ENCODE results near the gene APC2.
"Not testable (repeated sequence)": the region's sequence is repeated elsewhere in the genome, so short reads cannot be mapped to it uniquely, and the experiment has no call there.

APC2 gene

DNA sequence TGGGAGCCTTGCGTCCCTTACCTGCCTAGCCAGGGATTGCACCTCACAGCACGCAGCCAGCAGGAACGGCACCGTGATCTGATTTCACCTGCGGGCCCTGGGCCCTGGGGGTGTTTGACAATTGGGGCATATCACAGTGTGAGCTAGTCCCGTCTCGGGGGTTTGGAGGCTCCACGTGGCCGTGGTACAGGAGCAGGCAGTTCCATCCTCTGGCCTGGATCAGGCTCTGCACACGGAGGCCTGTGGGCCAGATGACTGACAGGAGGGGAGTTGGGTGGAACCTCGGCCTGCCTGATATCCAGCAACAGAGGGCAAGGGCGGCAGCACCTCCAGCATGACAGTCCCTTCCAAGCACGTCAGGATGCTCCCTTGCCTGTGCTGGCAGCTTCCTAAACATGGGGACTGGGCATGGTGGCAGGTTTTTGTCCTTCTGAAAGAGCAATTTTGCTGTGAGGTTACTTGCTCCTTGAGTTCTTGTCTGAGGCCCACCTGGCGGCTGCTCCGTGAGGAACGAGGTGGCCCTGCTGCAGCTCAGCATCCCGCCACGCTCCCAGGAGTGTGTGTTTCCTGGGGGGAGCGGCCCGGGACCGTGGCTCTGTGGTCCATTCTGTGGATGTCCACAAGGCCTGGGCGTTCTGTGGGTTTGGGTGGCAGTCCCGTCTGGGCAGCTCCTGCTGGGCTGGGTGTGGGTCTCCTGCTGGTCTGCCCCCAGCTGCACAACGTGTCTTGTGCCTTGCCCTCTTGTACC lies 18.0 kb upstream of the APC2 start:
- no peak for DNase-seq

DNA sequence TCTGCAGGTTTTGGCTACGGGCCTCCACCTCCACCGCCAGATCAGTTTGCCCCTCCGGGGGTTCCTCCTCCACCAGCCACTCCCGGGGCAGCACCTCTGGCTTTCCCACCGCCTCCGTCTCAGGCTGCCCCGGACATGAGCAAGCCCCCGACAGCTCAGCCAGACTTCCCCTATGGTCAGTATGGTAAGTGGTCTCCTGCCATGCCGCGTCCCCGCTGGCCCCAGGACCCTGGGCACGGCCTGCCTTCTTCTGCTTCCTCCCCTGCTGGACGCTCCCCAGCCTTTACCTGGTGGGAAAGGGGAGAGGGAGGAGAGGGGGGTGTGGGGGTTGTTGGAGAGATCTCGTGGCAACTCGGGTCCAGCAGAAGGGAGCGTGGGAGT lies 17.4 kb upstream of the APC2 start:
- no peak for DNase-seq

DNA sequence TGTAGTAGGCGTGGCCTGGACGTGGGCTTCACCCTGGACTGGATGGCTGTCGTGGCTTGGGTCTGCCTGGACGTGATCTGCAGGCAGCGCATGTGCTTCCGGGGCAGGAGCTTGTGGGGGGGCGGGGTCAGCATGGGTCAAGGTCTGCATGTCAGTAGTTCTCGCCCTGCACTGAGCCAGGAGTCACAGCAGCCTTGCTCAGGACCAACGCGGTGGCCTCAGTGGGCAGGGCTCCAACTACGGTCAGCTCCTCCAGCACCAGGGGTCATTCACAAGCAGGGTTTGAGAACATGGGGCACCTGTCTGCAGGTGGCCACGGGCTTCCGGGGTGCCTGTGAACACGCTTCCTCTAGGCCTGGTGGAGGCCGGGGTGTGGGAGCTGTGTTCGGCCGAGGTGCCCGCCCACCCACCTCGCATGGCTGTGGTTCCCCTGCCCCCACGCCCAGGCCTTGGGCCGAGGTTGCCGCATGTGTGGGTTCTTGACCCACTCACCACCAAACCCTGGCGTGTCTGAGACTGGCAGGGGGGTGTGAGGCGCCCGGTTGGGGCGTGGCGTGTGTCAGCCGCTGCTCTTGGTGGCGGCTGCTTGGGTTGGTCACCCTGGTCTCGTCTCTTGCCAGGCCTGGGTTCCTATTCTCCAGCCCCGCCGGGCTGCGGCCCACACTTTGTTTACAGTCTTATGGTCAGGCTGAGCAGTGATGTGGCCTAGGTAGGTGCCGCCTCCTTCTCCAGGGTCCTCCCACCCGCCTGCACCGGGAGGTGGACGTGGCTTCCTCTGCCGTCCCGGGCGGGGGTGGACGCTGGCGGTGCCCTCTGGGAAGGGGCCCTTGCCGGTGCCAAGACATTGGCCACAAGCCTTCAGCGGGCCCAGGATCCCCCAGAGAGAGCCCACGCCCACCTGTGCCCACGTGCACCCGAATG lies 16.5 kb upstream of the APC2 start:
- no peak for DNase-seq

DNA sequence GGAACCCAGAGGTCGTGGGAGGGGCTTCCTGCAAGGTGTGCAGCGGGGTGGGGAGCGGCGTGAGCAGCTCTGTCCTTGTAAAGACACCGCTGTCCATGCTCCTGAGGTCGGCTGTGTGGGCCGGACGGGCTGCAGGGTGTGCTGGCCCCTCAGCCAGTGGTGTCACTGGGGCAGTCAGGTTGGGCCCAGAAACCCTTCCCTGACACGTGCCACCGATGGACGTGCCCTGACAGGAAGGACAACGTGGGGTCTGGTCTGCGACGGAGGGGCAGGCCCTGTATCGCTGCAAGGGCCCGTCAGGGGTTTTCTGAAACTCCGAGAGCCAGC lies 15.9 kb upstream of the APC2 start:
- no peak for DNase-seq

DNA sequence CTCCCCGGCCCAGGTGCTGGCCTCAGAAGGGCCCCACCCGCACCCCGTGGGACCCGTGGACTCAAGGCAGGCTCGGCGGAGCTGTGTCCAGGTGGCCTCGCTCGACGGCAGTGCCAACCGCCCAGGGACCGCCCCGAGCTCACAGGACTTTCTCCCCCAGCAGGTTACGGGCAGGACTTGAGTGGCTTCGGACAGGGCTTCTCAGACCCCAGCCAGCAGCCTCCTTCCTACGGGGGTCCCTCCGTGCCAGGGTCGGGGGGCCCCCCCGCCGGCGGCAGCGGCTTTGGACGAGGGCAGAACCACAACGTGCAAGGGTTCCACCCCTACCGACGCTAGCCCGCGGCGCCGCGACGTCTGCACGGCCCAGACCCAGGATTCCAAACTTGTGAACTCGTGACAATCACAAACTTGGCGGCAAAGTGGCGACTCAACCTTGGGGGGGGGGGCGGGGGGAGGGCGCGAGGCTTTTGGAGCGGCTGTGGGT lies 15.3 kb upstream of the APC2 start:
- DNase-seq: no peak

DNA sequence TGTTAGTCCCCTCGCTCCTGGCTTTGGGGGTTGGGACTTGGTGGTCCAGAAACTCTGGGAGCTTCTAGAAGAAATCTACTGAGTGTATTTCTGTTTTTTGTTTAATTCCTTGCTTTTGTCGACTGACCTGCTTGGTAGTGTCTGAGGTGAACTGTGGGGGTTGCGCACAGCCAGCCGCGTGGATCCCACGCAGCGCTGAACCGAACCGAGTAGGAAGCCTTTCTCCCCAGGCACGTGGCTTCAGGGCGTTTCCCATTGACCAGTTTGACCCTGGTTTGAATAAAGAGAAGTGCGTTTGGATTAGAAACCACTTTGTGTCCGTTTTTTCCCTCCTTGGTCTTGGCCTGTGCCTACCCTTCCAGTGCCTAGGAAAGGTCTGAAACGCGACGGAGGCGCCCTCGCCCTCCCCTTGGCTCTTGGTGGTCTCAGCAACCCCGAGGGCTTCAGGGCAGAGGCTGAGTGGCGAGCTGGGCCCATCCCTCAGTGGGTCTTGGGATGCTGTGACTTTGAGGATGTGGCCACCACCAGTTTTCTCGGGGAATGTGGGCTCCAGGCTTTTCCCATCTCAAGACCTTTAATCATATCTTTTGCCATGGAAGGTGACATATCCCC lies 14.4 kb upstream of the APC2 start:
- DNase-seq: no peak

DNA sequence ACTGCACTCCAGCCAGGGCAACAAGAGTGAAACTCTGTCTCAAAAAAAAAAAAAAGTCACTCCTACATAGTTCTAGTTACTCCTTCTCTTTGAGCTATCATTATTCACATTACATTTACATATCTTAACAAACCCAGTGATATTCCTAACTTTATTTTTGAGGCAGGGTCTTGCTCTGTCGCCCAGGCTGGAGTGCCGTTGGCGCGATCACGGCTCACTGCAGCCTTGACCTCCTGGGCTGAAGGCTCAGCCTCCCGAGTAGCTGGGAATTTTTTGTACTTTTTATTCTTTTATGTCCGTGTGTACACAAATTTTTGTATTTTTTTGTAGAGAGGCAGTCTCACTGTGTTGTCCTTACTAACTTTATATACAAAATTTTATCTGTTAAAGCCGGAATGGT lies 12.3 kb upstream of the APC2 start:
- DNase-seq: no peak

DNA sequence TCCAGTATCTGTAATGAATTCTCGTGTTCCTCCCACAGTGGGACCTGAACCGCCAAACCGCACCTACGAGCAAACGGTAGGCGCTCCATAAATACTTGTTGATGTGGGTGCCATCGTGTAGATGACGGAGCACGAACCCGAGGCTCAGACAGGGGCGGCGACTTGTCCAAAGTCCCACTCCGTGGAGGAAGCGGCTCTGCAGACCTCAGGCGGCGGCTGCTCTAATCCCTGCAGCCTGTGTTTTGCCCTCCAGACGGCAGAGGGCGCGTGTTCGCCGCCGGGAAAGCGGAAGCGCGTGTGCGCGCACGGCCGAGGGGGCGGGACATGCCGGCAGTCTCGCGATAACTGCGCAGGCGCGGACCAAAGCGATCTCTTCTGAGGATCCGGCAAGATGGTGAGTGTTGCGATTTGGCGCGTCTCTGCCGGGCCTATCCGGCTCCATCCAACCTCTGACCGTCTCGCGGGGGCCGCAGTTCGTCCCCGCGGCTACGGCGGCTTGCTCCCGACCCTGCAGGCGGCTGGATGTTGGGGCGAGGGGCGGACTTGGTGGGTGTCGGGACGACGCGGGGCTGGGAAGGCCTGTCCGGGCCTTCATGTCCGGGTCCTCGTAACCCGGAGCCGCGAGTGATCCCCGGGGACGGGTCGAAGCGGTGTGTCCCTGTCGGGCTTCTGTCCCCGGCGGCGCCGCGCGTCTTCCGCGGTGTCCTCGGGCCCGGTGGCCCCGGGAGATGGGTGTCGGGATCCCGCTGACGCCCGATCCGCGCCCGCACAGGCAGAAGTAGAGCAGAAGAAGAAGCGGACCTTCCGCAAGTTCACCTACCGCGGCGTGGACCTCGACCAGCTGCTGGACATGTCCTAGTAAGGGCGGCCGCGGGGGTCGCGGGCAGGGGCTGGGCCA lies 11.6 kb upstream of the APC2 start, which contains the start of gene RPS15:
Gene RPS15 (plus strand): TSS at position 362 of the 898 bp plus-strand sequence. CDS start 30 bp downstream, at position 392.
- peak; percentile 86 for DNase-seq

DNA sequence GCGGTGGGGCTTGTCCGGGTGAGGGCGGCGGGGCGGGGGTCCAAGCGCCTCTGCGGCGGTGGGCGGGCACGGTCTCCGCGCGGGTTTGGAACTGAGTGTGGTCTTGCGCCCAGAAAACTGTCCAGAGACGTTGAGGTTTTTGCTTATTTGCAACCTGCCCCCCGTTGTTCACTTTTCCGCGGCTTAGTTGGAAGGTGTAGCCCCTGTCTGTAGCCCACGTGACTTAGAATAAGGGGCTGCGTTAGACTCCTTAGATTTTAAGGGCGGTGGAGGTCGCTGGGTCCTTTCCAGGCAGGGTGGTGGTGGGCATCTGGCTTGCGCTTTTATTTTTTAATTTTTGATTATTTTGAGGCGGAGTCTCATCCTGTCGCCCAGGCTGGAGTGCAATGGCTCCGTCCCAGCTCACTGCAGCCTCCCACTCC lies 11.0 kb upstream of the APC2 start:
- DNase-seq: no peak

DNA sequence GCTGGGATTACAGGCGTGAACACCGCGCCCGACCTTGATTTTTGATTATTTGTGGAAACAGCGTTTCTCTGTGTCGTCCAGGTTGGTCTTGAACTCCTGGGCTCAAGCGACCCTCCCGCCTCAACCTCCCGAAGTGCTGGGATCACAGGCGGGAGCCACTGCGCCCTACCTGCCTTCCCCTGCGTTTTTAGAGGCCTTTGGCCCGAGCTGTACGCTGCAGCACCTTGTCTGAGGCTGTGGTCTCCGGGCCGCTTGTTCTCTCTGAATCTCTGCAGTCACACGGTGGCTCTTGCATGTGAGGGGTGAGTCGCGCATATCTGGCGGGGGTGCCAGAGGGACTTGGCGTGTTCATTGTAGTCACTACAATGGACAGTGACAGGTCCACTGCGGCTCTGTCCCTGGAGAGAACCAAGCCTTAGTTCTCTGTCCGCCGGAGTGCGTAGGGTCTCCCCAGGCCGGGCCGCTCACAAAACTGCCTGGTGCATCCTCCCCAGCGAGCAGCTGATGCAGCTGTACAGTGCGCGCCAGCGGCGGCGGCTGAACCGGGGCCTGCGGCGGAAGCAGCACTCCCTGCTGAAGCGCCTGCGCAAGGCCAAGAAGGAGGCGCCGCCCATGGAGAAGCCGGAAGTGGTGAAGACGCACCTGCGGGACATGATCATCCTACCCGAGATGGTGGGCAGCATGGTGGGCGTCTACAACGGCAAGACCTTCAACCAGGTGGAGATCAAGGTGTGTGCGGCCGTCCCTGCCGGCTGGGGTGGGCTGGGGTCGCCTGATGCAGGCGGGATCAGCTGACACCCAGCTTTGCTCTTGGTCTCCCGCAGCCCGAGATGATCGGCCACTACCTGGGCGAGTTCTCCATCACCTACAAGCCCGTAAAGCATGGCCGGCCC lies 10.2 kb upstream of the APC2 start:
- not testable (repeated sequence) for DNase-seq

DNA sequence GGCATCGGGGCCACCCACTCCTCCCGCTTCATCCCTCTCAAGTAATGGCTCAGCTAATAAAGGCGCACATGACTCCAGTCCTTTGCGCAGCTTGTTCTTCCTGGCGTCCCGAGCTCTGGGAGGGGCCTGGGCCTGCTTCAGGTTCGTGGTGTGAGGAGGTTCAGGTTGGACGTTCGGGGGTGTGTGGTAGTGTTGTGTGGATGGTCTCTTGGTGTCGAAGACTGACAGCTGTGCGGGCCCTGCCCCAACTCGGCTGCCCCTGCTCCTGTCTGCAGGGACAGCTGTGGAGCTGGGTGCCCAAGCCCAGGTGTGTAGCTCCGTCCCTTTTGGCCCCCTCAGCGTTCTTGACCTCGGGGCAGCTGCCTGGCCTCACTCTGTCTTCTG lies 9.5 kb upstream of the APC2 start:
- no peak for DNase-seq

DNA sequence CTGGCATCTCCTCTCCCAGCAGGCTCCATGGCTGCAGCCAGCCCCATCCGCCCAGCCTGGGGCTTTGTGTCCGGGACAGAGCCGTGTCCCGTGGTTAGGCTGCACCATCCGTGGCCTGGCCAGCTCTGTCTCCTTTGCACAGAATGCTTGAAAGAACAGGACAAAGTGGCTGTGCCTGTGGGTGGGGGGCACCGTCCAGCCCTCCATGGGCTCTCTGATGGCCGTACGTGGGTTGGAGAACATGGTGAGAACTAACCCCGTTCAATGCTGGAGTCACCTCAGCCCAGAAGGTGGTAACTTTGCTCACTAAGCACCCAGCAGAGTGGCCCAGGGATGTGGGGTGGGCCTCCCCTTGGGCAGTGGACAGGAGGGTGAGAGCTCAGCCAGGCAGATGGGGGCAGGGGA lies 8.9 kb upstream of the APC2 start:
- no peak for DNase-seq

DNA sequence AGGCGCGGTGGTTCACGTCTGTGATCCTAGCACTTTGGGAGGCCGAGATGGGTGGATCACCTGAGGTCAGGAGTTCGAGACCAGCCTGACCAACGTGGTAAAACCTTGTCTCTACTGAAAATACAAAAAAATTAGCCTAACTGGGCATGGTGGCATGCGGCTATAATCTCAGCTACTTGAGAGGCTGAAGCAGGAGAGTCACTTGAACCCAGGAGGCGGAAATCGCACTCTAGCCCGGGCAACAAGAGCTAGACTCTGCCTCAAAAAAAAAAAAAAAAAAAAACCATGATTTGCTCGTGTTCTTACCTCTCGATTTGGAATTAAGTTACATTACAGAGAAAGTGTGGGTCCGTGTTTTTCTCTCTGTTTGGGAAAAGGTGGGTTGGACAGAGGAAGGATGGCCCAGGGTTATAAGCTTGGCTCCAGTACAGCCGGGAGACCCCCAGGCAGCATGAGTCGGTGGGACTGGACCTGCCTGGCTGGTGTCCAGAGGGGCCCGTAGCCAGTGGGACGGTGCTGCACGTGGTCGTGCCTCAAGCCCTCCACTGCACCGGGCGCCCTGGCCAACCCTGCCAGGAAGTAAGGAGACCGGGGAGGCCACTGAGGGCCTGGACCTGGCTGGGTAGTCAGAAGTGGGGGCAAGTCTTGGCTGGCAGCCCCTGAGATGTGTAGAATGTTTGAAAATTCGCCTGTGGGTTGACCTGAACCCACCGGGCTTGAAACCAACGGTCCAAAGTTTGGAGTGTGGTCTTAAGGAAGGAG lies 8.1 kb upstream of the APC2 start:
- no peak for DNase-seq

DNA sequence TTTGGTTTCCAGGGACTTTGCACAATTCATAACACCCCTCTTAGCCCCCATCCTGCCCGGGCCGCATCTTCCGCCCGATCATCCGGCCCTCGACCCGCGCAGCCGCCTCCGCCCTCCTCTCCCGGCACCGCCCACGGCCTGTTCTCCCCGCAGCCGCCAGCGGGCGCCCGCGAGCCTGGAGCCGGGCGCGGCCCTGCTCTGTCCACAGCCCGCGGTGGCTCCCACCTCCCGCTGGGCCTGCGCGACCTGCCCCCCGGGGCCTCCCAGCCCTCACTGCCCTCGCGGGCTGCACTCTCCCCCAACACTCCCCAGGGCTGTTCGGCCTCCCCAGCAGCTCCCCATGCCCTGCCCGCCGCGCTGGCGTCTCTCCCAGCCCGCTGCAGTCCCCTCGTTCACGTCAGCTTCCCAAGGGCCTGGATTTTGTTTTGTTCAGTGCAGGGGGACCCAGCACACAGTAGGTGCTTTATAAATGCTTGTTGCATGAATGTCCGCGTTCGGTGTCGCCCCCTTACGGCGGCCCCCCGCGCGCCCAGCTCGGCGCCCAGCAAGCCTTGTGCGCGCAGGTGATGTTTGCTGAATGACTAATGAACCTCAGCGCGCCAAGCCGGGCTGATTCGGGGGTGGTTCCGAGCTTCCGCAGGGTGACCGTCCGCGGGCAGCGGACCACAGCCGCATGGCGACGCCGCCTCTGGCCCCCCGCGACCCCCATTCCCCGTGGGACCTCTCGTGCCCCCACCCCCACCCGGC lies 4.6 kb upstream of the APC2 start:
- peak; percentile 60 for DNase-seq

DNA sequence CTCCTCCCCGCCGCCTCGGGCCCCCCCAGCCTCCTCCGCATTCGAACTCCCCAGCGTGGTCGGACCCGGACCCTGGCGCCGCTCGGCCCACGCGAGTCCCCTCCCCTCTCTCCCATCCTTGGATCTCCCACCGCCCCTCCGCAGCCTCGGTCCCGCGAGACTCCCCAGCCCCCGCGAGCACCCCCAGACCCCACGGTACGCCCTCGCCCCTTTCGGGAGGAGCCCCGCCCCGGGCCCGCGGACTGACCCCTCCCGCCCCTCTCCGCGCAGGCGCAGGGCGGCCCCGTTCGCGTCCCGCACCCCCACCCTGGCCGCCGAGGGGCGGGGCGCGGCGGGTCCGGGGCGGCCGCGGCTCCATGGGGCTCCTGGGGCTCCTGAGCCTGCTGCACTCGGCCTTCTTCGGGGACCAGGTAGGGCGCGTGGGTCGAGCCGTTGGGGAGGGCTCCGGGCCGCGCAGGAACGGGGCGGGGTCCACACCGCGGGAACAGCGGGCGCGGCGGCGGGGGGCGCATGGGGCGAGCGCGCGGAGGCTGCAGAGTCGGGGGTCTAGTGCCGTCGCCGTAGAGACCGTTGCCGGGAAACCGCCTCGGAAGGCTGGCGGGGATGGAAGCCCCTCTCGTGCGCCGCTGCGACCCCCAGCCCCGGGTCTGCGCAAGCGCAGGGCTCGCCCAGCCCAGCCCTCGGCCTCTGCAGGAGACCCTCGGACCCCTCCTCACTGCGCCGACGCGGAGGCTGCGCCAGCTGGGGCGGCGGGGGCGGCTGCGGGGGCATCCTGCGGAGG lies 3.8 kb upstream of the APC2 start:
- peak; percentile 67 for DNase-seq

DNA sequence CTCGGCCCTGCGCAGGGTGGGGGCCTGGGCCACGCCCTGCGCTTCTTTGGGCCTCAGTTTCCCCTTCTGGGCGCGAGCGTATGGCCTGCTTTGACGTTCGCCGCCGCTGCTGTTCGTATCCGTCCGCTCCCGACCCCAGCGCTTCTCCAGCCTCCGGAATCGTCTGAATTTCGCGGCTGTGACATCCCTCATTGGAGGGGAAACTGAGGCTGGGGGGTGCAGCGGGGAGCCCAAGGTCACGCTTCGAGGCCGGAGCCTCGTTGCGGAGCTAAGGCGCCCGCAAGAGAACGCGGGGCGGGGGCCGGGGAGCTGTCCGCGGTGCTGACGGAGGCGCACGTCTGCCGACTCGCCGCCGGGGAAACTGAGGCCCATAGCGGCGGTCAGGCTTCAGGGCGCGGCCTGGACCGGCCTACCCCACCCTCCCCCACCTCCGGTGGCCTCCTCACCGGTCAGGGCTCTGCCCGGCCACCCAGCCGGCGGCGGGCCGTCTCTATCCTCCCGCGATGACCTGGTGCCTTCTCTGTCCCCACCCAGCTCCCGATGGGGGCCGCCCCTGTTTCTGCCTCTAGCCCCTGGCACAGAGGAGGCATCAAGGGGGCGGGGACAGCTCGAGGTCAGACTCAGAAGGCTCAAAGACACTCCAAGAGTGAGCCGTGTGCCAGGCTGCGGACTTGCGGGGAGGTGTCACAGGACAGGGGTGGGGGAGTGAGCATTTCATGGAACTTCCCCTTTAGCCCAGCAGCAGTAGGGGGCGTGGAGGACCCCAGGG lies 3.0 kb upstream of the APC2 start:
- DNase-seq: peak; percentile 28

DNA sequence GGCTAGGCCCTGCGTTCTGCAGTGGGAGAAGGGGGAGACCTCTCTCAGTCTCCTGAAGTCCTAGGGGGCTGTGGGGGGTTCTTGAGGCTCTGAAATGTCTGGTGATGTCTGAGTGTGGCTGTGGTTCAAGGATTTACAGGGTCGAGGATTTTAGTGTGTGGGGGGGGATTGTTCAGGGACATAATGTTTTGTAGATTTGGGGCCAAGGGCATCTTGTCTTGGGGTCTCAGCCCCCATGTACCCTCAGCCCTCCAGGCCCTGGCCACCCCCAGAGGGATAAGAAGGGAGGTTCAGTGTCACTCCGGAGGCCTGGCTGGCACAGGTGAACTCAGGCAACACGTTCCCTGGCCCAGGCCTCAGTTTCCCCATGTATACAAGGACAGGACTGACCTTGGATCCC lies 2.4 kb upstream of the APC2 start:
- DNase-seq: no peak

DNA sequence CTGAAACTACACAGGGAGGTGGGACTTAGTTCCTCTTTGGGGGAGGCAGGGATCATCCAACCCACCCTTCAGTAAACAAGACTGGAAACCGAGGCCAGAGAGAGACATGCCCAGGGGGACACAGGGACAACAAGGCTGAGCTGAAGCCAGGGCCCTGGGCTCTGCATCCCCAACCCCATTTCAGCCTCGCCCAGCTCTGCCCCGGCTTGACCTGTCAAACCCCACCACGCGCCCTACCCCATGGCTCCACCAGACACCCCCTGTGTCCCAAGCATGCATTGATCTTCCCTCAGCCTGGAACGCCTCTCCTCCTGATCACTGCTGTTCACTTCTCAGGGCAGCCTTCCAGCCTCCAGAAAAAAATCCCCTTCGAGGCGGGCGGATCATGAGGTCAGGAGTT lies 2.0 kb upstream of the APC2 start:
- DNase-seq: no peak
